HG03060 (cell line): ENCODE measurements around the gene EAPP.
"Not testable (repeated sequence)": the region's sequence is repeated elsewhere in the genome, so short reads cannot be mapped to it uniquely, and the experiment has no call there.

Source experiments
- ATAC-seq: cut with Tn5 transposase; IDR thresholded peaks from one replicate; pipeline ENCODE4 v1.9.1; 2021; ENCODE audit warnings: low read depth, moderate number of reproducible peaks; ENCODE audit not compliant: unreplicated experiment

The EAPP gene

GRCh38 chr14:34539407-34540180, at the start of gene EAPP:
Gene EAPP (minus strand): TSS chr14:34539701. CDS start chr14:34539628, 73 bp downstream.
- peak; percentile 95 for ATAC-seq

- ATAC-seq, result no peak
Observed at GRCh38 chr14:34583525-34583924, 44.0 kb upstream of the EAPP start.

GRCh38 chr14:34582117-34582680, 42.7 kb upstream of the EAPP start:
- no peak for ATAC-seq

GRCh38 chr14:34580381-34580780, 40.9 kb upstream of the EAPP start:
- no peak for ATAC-seq

- ATAC-seq, result no peak
Observed at GRCh38 chr14:34571771-34572170, 32.3 kb upstream of the EAPP start.

GRCh38 chr14:34569750-34570149, 30.2 kb upstream of the EAPP start:
- no peak for ATAC-seq

- ATAC-seq, result no peak
Observed at GRCh38 chr14:34568803-34569202, 29.3 kb upstream of the EAPP start.

GRCh38 chr14:34562776-34563150, 23.3 kb upstream of the EAPP start:
- no peak for ATAC-seq

GRCh38 chr14:34562037-34562775, 22.7 kb upstream of the EAPP start:
- not testable (repeated sequence) for ATAC-seq

- ATAC-seq, result peak; percentile 14
Observed at GRCh38 chr14:34556498-34556829, 17.0 kb upstream of the EAPP start.

GRCh38 chr14:34555583-34556497, 16.3 kb upstream of the EAPP start:
- ATAC-seq, result peak; percentile 78

- ATAC-seq, result no peak
Observed at GRCh38 chr14:34554540-34555250, 15.2 kb upstream of the EAPP start.

GRCh38 chr14:34549276-34549966, 9.9 kb upstream of the EAPP start:
- not testable (repeated sequence) for ATAC-seq

- no peak for ATAC-seq
Observed at GRCh38 chr14:34548472-34548981, 9.0 kb upstream of the EAPP start.

GRCh38 chr14:34547136-34547520, 7.6 kb upstream of the EAPP start:
- peak; percentile 18 for ATAC-seq

- ATAC-seq, result peak; percentile 76
Observed at GRCh38 chr14:34546272-34547135, 7.0 kb upstream of the EAPP start.

GRCh38 chr14:34540181-34541059, 919 bp upstream of the EAPP start:
- not testable (repeated sequence) for ATAC-seq
